Posterior cingulate gyrus (tissue), 11 donors: ENCODE data around the gene FXYD4.

Experiments used
- DNase-seq, 10 donors: peaks; one replicate each; pipeline versions ENCODE4 v3.0.0 to v3.0.0-alpha.2; 2020 to 2021; ENCODE audit warnings: mixed read lengths in 3 of 10
- intact Hi-C: fragments of 100-400 bp; cut with DNase I; formaldehyde crosslinking; loops from one replicate; pipeline ENCODE4 v1.15.1; 2023

Gene FXYD4

DNA sequence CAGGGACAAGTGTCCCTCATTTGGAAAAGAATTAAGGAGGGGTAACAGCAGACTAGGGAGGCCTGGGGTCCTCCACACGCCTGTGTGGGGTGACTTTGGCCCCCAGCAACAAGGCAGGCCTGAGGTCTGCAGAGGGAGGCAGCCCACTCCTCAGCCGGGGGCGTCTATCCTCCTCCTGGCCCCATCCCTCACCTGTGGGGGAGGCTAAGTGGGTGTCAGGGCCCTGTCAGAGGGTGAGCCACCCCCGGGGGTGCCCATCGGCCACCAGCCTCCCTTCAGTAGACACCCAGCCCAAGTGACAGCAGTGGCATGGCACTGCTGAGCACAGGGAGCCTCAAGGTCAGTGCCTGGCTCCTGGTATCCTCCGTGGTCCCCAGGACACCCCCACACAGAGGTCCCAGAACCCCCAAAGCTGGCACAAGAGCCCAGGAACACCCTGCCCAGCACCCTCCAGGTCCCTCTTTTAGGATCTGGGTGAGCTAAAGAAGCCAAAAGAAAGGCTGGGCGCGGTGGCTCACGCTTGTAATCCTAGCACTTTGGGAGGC lies 693 bp upstream of the FXYD4 start:
- intact Hi-C loops, result no loop called here
- DNase-seq, result peak in 3 of 10 donors; percentile 42 to 69 (median 54)

DNA sequence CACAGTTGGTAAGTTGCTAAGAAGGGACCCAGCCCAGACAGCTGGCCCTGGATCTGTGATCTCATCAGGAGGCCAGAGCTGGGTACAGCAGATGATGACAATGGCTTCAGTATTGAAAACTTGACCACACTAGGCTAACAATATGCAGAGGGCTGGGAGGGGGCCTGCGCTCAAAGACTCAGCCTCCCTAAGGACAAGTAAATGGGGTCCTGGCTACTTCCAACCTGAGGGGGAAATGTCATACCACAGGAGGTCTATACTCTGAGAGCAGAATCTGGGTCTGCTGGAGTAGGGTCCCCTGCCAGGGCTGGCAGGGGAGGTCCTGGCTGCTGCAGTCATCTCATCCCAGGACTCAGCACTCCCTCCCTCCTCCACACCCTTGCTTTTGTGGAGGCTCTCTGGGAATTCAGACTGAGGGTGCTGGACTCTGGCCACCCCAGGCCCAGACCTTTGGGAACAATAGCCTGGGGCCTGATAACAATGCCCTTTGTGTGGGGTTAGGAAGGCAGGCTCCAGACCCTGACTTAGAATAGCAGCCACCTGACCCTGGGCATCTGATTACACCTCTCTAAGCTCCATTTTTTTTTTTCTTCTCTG lies 1.4 kb downstream of the FXYD4 start:
- intact Hi-C loops, result no loop called here
- DNase-seq, result peak; percentile 42 to 97 (median 76)

DNA sequence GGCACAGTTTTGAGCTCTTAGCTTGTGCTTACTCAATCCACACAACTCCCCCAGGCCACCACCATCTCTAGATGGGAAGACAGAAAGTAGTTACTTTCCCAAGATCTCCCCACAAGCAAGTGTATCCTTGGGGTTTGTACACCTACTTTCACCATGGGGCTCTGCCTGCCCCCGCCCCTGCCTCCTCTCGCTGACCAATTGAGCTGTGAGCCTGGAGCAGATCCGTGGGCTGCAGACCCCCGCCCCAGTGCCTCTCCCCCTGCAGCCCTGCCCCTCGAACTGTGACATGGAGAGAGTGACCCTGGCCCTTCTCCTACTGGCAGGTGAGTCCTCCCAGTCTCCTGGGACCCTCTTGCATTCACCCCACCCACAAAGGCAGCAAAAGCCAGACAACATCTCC lies 2.0 kb downstream of the FXYD4 start:
- peak in 3 of 10 donors; percentile 39 to 74 (median 55) for DNase-seq
- intact Hi-C loops, result no loop called here

DNA sequence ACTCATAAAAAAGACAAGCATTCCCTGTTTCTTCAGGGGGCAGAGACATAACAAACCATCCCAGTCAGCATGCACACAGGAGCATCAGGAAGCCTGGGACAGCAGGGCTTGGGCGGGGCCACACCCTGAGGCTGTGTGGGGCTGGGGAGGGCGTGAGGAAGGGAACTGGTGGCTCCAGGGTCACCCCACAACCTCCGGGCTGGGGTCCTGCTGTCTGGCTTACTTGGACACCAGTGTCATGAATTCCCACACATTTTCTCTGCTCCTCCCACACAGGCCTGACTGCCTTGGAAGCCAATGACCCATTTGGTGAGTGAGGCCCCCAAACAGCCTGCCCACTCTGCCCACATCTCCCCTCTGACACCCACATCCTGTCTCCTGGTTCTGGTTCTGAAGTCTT lies 2.8 kb downstream of the FXYD4 start:
- peak in 2 of 10 donors; percentile 64 to 79 for DNase-seq
- intact Hi-C loops, result no loop called here

DNA sequence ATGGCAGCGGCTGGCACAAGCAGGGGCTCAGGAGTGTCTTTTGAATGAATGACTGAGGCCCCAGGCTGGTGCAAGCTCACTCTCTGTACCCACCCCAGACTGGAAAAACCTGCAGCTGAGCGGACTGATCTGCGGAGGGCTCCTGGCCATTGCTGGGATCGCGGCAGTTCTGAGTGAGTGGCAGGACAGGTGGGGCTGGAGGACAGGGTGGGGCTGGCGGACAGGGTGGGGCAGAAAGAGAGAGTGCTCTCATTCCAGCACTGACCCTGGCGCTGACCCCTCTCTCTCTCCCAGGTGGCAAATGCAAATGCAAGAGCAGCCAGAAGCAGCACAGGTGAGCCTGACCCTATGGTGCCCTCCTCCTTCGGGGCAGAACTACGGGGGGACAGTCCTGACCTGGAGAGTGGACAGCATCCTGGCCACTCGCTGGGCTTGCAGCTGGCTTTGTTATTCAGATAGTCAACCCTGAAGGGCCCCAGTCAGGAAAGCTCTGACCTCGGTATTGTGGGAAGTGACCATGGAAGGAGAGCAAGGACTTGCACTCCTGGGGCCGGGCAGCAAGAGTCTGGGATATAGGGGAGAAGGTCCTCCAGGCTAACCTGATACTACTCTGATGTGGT lies 4.1 kb downstream of the FXYD4 start:
- intact Hi-C loops, result no loop called here
- DNase-seq, result peak in 2 of 10 donors; percentile 43 to 65

DNA sequence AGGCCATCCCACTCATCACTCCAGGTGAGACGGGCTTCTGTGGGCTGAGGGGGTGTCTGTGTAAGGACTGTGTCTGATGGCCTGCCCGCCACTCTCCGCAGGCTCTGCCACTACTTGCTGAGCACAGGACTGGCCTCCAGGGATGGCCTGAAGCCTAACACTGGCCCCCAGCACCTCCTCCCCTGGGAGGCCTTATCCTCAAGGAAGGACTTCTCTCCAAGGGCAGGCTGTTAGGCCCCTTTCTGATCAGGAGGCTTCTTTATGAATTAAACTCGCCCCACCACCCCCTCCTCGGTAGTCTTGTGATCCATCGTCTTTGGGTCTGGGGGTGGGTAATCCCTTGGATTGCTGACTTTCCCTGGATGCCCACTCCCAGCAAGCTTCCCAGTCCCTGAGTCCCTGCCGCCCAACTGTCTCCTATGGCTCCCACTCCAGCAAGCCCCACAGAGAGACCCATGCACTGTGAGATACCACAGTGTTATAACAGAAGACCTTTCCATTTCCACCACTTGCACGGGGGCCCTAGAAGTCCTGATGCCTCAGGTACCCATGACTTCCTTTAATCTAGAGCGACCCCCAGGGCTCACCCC lies 4.7 kb downstream of the FXYD4 start:
- peak in 2 of 10 donors; percentile 19 to 54 for DNase-seq
- intact Hi-C loops, result no loop called here

DNA sequence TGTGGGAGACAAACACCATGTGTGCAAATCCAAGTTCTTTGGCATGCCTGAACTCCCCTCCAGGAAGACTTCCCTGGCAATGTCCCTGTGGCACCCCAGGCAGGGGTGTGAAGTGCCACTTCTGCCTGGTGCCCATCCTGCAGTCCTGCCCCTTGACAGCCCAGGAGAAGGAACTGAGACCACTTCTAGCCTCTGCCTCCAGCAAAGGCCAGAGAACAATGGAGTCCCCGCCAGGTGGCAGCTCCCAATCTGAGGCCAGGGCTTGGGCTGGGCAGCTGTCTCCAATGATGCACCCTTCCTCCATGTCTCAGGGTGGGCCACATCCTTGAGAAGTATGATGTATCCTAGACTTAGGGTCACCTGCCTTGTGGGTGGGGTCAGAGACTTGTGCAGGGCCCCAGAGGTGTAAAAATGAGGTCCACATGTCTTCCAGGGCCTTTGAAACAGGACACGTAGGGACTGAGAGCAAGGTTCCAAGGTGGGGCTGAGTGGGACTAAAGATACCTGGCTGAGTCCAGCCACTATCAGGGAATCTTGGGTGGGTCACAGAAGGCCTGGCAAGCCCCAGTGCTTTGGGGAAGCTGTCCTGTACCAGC lies 5.5 kb downstream of the FXYD4 start:
- intact Hi-C loops, result no loop called here
- DNase-seq, result peak in 1 of 10 donors; percentile 51

DNA sequence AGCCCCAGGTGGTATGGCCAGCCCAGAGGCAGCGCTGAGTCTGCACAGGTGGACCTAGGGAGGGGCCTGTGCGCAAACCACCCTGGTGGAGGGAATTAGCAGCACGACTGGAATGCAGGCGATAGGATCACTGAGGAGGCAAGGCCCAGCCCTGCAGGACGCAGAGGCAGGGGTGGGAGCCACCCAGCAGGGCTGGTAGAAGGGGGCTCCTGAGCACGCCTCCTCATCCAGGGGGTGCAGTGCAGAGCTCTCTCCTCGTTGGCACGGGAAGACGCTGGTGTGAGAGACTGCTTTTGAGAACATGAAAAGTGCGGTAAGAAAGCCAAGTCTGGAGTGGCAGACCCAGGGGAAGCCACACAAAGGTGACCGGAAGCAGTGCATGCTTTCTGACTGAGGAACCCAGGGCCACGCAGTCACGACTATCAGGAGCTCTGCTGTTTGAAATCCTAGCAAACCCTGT lies 6.0 kb downstream of the FXYD4 start:
- intact Hi-C loops, result no loop called here
- peak in 1 of 10 donors; percentile 52 for DNase-seq

DNA sequence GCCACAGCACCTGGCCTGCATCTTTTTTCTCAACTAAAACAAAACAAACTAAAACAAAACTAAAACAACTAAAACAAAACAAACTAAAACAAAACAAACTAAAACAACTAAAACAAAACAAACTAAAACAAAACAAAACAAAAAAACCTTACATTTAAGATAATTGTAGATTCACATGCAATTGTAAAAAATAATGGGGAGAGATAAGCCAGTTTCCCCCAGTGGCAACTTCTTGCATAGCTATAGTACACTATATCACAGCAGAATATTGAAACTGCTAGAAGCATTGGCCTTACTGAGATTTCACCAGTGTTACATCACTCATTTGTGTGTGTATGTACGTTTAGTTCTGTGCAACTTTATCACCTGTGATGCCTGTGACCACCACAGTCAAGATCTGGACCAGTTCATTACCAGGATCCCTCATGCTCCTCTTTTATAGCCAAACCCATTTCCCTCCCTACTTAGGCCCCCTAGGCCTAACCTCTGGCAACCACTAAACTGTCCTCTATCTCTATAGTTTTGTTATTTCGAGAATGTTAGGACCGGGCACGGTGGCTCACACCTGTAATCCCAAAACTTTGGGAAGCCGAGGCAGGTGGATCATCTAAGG lies 9.3 kb downstream of the FXYD4 start:
- intact Hi-C loops, result no loop called here
- DNase-seq, result peak in 1 of 10 donors; percentile 24

DNA sequence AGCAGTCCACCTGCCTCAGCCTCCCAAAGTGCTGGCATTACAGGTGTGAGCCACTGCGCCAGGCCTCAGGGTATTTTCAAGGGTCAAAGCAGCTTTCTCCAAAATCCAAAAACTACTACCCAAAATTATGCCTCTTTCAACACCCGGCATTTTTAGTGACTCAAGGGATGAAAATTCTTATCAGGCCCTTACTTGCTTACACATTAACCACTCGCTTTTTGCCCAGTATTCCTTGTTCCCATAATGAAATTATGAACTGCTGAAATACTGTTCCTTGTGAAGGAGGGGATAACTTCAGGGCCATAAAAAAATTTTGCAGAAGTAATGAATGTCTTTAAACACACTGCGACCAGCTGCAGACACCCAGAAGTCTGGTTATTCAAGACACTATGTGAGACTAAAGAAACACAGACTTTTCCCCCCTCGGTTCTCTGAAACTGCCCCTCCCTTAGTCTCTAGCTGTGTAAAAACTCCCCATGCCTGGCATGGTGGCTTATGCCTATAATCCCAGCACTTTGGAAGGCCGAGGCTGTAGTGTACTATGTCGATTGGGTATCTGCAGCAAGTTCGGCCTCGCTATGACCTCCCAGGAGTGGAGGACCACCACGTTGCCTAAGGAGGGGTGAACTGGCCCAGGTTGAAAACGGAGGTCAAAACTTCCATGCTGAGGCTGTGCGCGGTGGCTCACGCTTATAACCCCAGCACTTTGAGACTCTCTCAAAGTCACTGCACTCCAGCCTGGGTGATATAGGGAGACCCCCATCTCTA lies 12.0 kb downstream of the FXYD4 start:
- DNase-seq, result peak in 1 of 10 donors; percentile 26
- intact Hi-C loops, result no loop called here

DNA sequence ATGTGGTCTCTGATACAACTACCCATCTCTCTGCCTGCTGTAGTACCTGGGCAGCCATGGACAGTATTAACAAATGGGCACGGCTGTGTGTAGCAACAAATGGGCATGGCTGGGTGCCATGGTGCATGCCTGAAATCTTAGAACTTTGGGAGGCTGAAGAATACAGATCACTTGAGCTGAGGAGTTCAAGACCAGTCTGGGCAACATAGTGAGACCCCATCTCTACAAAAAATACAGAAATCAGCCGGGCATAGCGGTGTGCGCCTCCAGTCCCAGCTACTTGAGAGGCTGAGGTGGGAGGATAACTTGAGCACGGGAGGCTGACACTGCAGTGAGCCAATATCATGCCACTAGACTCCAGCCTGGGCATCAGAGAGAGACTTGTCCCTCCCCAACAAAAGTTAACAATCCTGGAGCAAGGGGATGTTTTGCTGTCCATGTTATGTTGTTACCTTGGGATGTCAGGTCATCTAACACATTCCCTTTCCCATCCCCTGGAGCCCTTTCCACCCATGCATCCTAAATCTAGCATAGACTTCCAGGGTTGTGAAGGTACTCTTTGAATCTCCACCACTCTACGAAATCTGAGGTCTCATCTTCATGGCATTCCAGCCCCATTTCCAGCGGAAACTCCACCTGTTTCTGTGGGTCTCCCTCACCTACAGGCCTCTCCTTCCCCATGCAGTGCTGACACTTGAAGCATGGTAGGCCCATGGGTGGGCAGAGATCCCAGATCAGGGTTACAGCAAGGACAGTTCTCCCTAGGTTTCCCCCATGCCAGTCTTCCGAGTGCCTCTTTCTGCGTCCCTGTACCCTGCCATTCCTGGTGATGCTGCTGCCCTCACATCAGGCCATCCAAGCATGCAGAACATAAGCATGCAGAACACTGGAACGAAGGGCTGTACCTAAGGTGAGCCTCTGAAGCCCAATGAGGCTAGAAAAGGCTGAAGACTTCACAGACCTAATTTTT lies 13.1 kb downstream of the FXYD4 start:
- intact Hi-C loops, result loop anchor here (5.0 kb wide), 1 partner anchor 32 kb away; no protein-coding TSS in a partner anchor
- peak in 1 of 10 donors; percentile 70 for DNase-seq

DNA sequence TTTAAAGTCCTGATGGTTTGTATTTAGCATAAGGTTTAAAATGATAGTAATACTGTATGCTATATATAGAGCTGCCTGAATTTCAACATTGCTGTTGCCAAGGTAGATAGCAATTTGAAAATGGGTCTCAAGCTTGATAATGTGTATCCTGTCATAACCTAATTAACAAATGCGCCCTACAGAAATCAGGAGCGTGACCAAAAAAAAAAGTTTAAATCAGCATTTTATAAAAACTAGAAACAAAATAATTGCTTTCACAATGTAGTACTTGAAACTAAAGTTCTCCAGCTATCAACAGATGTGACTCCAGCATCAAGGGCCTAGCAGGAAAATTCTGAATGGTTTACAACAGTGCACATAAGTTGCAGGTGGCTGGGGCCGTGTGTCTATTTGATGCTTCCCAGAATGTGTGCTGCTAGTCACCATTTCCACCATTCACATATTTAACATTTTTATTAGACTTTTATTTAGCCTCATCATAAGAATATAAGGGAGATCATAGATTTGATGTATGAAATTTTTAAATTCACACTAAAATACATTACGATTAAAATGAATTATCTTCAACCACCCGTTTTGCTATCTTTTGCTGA lies 14.1 kb downstream of the FXYD4 start:
- no peak for DNase-seq
- intact Hi-C loops, result loop anchor here (5.0 kb wide), 1 partner anchor 33 kb away; no protein-coding TSS in a partner anchor

DNA sequence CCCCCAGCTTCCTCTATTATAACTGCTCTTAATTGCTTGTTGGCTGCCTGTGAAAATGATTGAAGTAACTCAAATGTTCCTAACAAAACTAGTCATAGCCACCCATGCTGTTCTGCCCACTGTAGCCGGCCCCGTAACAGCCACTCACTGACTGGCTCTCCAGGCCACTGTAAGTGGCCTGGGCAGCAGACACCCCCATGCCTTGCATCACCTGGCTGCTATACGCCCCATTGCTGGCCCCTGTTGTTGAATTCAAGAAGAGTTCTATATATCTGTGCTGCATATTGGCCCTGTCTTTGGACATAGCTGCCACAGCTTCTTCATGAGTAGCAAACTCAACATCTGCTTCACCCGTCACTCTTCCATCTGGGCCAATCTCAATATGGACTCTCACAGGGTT lies 15.1 kb downstream of the FXYD4 start:
- DNase-seq, result peak in 1 of 10 donors; percentile 48
- intact Hi-C loops, result loop anchor here (5.0 kb wide), 1 partner anchor 34 kb away; no protein-coding TSS in a partner anchor

DNA sequence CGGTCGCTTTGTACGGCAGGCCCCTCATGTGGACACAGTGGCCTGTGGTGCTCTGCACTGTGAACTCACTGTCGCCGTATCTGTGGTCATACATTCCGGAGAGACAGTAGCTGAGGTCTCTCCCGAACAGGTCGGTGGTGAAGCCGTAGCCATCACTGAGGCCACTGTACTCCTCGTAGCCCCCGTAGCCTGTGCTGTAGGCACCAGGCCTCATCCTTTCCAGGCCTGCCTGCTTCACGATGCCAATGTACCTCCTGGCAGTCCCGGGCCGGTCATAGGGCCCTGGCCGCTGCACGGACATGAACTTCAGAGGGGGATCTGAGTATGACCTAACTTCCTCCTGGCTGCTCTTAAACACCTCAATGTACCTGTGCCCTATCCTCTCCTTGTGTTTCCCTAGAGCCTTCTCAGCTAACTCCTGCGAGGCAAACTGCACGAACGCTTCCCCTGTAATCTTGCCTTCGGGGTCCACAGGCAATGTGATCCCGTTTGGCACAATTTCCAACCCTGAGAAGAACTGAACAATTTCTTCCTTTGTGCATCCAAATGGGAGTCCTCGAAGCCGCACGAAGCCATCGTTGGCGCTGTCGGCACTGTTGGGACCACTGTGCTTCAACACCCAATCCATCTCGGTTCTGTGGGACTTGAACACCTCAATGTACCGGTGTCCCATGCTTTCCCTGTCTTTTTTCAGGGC lies 15.7 kb downstream of the FXYD4 start:
- intact Hi-C loops, result loop anchor here (5.0 kb wide), 1 partner anchor 35 kb away; no protein-coding TSS in a partner anchor
- peak in 2 of 10 donors; percentile 48 to 63 for DNase-seq

DNA sequence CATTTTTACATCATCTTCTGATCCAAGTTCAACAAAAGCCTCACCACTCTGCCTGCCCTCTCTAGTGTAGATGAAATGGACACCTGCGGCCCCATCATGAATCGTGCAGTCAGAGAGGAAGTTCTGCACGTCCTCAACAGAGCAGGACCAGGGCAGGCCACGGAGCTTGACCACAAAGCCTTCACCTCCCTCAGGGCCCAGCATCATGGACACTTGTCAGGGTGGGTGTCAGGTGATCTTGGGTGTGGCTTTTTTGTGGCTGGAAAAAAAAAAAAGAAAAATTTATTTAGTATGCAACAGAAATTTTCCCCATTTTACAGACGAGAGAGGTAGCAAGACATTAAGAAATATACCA lies 16.2 kb downstream of the FXYD4 start:
- intact Hi-C loops, result loop anchor here (5.0 kb wide), 1 partner anchor 35 kb away; no protein-coding TSS in a partner anchor
- DNase-seq, result peak in 1 of 10 donors; percentile 46

DNA sequence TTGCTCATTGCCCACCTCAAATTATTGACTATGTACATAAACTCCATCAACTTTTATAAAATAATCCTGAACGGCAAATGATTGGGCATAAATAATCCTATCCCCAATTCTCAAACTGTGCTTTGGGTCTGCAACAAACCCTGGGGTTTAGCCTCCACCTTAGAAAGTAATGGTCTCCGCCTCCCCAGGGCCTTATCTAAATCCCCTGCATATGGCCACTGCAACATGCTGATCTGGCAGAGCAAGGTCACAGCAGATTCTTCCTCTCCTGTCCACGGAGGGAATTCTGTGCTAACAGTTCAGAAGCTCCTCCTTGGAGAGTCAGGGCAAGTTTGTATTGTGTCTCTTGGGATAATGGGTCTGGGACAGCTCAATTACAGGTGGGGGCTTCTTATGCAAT lies 18.4 kb downstream of the FXYD4 start:
- DNase-seq, result peak in 1 of 10 donors; percentile 21
- intact Hi-C loops, result loop anchor here (5.0 kb wide), 1 partner anchor 38 kb away; no protein-coding TSS in a partner anchor

DNA sequence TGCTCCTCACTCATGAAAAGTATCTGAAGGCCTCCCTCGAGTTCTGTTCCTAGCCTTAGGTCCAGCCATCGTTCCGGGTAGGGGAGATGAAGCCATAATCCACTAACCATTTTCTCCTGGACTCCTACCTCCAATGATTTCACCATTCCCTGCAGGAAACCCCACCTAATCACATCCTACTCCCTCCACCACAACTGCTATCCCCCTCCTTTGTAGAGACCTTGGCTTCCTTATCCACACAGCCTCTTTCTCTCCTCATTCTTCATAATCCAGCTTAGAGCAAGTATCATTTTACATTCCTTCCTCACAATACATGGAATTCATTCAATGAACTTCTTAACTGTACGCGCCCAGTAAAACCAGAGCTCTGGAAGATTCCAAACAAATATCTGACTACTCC lies 18.9 kb downstream of the FXYD4 start:
- no peak for DNase-seq
- intact Hi-C loops, result no loop called here
